Measurements from ENCODE around the gene PKNOX2.

PKNOX2 gene

DNA sequence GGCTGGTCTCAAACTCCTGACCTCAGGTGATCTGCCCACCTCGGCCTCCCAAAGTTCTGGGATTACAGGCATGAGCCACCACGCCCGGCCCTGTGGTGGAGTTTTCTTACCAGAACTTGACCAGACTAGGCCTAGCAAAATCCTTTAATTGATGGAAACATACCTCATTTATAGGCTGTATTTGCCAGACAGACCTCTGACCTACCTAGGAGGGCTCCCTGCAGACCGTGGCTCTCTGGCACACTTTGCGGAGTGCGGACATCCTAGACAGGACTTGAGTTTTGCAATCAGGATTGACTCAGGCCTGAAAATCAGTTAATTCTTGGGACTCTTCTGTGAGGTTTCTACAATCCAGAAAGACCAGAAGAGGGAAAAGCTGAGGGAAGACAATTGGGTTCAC lies 278.4 kb downstream of the PKNOX2 start:
- no peak for DNase-seq (ENCODE audit: low spot score)

DNA sequence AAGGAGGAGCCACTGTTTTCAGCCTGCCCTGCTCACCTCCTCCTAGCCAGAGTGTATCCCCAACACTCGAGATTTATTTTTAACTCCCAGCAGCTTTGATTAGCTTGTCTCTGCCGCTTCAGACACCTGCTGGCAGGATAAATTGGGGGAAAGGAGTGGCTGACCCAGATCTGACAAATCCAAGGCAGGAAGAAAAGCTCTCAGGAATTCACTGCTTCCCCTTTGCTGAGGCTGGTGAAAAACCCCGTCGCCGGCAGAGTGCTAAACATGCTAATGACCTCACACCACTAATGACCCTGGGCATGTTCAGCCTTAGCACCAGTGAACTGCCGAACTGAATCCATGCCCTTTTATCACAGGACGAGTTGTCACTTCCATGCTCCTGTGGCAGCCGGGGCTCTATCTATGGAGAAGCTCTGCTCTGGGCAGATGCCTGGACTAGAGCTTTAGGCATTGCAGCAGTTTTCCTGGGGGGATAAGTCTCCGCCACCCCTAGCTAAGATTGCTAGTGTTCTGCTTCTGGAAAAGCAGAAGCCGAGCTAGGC lies 279.3 kb downstream of the PKNOX2 start:
- DNase-seq (ENCODE audit: low spot score) = no peak

DNA sequence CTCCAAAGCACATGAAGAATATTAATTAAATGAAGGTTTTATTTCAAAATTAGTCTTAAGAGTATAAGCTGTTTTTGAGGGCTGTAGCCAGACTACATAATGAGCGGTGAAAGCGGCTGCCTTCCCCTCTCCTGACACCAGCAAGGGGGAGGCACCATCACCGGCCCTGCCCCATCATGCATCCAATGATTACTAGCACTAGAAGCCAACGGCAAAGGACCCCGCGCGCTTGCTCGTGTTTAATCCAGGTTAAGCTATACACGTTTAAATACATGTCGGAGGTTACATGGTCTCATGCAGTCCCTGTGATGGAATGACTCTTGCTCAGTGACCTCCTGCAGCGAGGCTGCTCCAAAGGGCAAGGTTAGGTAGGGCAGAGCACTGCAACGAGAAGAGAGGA lies 281.2 kb downstream of the PKNOX2 start:
- no peak for DNase-seq (ENCODE audit: low spot score)

DNA sequence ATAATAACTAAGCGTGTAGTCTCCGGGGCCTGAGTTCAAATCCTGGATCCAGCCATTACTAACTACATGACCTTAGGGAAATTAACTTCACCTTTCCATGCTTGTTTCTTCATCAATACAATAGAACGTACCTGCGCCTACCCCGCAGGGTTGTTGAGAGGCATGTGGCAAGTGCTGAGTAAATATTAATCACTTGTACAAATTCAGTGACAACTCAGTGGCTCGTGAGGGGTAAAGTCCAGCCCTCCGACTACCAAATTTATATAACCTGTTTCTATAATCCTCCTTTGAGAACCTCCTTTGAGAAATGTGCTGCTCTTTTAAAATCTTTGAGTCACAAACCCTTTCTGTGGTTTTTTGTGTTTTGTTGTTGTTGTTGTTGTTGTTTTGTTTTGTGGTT lies 281.7 kb downstream of the PKNOX2 start:
- no peak for DNase-seq (ENCODE audit: low spot score)

DNA sequence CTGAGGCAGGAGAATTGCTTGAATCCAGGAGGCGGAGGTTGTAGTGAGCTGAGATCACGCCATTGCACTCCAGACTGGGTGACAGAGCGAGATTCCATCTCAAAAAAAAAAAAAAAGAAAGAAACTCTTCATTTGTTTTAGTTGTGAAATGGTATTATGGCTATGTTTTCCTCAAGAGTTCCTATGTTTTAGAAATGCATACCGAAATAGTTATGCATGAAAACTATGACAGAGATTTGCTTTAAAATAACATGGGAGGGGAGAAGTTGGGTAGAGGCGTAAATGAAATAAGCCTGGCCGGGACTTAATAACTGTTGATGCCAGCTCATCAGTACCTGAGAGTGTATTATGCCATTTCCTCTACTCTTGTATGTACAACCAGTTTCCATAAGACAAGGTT lies 283.2 kb downstream of the PKNOX2 start:
- DNase-seq (ENCODE audit: low spot score) = no peak

DNA sequence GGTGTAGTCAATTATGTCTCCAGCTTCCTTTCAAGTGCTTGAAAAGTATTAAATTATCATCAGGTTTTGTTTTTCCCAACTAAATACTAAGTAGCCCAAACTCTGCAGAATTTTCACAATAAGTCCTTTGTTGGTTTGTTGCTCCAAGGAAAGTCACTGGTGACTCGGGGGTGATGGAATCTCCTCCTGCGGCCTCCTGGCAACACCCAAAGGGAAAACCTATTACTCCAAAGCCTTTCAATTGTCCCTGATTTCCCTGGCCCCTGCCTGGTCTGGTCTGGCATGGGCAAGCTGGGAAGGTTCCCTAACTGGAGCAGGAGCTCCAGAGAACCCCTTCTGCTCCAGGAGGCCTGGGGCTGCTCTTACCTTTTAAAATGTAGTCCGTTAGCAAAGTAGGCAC lies 283.6 kb downstream of the PKNOX2 start:
- DNase-seq (ENCODE audit: low spot score) = no peak

DNA sequence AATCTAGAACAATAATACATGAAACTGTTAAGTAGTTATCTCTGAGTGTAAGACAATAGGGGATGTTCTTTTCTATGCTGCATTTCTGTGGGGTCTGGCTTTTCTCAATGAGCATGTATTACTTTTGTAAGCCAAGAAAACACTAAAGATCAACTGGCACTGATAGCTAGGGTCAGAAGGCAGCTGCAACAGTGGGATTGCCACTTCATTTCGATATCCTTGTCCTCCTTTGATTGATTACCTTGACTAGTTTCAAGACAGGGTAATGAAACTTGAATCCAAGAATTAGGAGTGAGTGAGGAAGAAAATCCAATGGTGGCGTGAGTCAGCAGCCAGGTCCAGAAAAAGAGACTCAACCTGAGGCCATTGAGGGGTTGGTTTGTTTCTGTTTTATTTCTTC lies 285.0 kb downstream of the PKNOX2 start:
- DNase-seq (ENCODE audit: low spot score) = no peak

DNA sequence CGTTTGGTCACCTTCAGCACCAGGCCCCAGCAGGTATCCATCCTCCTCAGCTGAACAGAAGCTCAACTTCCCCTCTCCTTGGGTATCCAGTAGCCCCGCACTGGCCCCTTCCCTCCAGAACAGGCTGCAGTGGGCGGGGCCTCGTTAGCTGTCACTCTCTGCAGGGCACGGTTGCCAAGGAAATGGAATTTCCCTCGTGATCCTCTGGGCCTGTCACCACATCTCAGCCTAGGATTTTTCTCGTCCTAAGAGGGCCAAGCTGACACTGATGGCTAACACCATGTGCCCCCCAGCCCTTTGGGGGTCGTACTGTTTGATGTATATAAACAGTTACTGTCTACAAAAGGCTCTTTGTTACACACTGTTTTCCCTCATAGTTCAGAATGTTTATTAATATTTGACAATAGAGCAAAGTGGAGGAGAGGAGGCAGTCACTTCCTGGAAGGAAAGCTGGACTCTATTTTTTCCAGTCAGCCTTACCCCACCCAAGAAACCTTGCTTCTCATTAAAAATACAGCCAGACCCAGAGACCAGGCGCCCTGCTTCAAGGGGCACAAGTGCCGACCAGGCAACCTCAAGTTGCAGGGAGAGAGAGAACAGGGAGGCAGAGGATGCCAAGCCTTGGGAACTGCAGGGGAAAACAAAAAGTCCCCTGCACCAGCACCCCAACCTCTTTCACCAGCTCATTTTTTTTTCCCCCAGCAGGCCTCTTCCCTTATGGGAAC lies 287.0 kb downstream of the PKNOX2 start:
- DNase-seq (ENCODE audit: low spot score) = no peak

DNA sequence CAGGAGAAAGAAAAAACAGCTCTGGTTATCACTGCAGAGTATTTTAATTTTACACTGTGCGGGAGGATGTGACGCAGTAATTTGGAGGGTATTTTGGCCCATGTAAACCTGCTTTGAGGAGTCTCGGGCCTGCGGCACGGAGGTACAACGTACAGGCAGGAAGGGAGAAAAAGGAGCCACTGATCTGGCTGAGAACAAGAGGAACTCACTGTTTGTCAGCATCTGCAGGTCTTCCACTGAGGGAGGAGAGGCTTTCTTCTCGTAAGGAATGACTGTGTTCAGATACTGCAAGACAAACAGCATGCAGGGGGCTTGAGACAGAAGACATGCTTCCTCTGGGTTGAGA lies 287.5 kb downstream of the PKNOX2 start:
- no peak for DNase-seq (ENCODE audit: low spot score)

DNA sequence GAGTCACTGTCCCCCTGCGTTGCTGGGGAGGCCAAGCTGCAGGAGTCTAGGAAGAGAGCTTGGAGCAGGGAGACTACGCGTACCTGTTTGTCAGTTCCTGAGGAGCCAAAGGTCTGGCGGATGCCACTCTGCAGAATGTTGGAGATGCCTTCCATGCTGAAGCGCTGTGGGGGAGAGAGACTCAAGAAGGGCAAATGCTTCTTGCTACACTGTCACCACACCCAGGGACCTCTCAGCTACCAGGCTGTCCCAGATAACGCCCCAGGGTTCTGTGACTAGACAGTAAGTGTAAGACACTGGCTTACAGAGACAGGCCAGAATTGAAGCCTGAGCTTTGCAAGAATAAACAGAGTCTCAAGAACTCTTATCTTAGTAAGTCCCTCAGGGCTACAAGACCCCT lies 289.5 kb downstream of the PKNOX2 start:
- no peak for DNase-seq (ENCODE audit: low spot score)

DNA sequence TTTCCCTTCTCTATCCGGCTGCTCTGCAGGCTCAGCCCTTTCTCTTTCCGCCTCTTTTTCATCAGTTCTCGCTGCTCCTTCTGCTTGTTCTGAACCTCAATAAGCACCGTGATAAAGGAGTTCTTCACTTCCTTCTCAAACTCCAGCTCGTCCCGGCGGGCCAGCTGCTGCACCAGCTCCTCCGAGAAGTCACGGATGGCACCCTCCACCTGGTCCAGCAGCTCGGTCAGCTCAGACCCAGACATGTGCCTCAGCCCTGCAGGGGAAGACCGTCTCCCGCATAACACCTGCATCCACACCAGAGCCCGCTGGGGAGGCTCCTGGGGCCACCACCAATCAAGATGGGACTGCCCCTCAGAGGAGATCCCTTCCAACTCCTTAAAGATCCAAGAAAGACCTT lies 291.3 kb downstream of the PKNOX2 start:
- no peak for DNase-seq (ENCODE audit: low spot score)

DNA sequence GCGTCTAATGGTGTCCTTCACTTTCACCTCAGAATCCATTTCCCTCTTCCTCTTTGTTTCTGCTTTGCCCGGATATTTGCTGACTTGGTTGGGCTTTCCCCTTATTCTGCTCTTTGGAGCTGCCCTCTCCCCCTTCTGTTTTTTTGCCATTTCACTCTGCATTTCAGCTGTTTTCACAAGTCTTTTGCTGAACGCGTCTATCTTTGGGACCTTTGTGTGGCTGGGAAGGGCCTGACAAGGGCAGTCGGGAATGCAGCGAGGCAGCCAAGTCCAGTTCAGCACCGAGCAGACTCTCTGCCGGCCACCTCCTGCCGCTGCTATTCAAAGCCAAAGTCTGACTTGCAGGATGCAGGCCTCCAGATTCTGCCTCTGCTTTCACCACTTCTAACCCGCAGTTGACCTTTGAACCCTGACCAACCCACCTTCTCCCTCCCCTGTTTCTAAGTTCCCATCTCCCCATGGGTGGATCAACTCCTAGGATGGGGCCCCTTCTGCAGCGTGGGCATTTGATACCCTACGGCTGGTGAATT lies 293.3 kb downstream of the PKNOX2 start:
- no peak for DNase-seq (ENCODE audit: low spot score)

DNA sequence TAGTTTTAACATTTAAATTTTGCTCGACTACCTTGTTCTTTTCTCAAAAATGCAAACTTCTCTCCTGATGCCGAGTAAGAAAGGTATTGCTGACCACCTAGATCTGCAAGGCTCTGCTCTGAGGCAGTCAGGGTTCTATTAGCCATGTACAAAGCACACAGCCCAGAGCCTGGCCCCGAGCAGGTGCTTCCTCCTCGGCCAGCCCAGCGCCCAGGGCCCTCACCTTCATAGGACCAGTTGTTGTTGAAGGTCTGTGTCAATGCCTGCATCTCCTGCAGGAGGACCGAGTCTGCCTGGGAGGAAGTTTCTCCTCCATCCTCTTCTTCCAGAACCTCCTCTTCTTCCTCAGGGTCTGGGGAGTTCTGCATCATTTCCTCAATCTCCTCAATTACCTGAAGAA lies 295.7 kb downstream of the PKNOX2 start:
- DNase-seq (ENCODE audit: low spot score) = no peak

DNA sequence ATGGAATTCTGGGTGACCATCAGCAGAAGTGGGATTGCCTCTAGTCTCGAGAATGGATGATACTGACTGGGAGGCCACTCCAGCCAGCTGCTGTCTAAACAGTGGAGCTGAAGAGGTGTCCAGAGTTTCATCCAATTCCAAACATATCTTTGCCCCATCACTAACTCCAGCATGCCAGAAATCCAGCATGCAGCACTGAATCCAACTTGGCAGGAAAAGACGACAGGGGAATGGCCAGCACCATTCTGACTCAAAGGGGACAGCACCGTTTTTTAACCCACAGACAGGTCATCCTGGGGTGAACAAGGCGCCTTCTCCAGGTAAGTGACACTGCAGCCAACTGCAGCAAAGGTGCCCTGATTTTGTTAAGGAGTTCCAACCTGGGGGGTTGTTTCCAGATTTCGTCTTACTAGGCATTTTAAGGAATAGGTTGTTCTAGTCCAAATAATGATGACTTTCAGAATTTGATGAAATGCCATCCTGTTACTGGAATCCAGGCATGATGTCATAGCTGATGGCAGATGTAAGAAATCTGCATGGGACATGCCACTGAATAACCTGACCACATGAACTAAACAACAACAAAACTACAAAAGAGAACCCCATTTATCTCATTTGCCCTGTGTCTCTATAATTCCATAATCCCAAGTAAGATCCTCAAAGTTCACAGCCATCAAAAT lies 299.2 kb downstream of the PKNOX2 start:
- no peak for DNase-seq (ENCODE audit: low spot score)

DNA sequence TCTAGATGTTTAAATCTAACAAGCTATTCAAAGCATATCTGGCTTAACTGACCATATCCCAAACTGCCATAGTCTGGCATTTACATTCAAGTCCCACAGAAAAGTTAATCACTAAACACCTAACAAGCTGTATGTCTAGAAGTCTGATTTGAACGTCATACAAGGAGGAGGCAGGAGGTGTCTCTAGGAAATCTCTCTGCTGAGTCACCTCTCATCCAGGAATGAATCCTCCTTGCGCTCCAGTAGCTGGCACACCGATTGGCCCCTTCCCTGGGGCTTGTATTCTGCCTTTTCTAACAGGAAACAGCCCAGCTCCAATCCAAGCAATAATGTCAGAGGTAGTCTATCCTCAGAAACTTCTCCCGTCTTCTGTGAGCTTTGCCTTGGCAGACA lies 299.7 kb downstream of the PKNOX2 start:
- DNase-seq (ENCODE audit: low spot score) = no peak

DNA sequence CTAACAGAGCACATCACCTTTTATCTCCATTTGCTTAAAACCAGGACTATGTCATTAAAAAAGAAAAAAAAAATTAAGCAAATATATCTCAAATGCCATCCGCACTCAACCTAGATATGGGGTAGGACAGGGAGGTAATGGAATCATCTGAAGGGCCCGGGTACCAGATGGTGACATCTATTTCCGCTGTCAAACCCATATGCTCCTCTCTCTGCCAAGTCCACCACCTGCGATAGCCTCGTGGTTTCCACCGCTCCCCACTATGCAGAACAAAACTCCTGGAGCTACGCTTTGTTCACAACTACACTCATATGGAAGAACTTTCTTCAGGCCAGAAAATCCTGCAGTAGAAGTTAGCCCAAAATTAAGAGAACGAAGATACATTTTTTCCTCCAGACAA lies 300.1 kb downstream of the PKNOX2 start:
- DNase-seq (ENCODE audit: low spot score) = no peak

DNA sequence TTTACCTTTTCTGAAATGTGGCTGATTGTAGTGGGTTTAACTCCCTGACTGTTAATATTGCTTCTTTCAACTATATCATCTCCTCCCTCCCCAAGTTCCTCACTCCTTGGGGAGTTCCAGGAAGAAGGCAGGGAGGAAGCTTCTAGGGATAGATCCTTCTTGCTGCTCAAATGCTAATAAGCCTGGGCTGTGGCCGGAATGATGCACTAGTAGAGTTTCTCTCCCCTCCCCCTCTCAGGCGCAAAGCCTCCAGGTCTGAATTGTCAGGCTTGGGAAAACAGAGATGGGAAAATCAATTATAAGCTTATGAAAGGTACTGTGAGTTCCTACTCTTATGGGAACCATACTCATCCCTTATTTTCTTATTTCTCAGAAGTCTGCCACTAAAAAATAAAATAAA lies 300.7 kb downstream of the PKNOX2 start:
- no peak for DNase-seq (ENCODE audit: low spot score)

DNA sequence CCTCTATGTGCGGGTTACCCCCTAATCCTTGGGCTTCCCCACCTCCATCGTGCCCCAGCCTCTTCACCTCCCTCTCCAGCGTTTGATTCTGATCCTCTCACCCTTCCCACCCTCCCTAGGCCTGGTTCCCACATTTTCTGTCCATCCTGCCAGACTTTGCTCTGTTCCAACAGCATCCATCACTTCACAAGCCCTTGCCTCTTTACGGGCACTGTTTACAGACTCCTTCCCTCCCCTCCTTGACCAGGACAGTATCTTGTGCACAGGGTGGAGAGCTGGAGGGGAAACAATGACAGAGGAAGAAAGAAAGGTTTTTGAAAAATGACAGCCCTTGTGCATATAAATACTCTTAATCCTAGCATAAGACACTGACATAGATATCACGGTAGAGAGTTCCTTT lies 301.1 kb downstream of the PKNOX2 start:
- no peak for DNase-seq (ENCODE audit: low spot score)

DNA sequence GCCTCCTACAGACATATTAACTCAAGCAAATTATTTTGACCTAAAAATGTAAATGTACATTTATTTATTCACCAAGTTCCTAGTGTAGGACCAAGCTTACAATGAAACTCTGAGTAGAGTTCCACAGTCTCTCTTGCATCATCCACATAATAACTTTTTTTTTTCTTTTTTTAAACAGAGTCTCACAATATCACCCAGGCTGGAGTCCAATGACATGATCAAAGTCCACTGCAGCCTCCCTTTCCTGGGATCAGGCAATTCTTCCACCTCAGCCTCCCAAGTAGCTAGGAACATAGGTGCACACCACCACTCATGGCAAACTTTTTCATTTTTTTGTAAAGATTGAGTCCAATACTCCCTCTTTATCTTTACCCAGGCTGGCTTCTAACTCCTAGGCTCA lies 303.5 kb downstream of the PKNOX2 start:
- no peak for DNase-seq (ENCODE audit: low spot score)

DNA sequence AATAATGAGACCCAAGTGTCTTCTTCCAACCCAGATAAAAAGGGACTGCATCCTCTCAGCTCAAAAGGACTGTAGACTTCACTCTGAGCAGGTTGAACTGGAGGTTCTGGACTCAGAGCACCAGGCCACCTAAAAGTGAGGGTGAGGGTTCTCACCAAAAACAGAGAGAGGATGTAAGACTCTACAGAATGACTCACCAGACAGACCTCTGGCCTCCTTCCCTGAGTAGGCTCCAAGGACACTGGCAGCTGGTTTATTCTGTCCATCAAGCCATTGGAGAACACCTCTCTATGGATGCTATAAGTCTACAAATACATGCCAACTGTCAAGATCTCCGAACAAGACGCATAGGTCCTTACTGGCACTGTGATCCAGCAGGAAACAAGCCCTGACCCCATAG lies 304.3 kb downstream of the PKNOX2 start:
- no peak for DNase-seq (ENCODE audit: low spot score)

DNA sequence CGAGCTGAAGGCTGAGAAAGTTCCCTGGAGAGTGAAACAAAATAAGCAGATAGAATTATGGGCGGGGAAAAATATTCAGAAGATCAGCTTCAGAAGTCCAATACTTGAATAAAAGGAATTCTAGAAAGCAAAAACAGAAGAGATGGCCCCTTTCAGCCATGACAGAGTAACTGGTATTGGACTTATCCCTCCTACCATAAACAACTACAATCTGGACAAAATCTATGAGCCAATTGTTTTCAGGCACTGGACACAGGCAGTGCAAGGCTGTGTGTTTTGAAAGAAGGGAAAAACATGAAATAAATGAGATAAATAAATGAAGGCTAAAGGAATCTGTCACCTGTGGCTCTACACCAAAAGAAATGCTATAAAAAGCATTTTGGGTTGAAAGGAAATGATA lies 305.8 kb downstream of the PKNOX2 start:
- no peak for DNase-seq (ENCODE audit: low spot score)

DNA sequence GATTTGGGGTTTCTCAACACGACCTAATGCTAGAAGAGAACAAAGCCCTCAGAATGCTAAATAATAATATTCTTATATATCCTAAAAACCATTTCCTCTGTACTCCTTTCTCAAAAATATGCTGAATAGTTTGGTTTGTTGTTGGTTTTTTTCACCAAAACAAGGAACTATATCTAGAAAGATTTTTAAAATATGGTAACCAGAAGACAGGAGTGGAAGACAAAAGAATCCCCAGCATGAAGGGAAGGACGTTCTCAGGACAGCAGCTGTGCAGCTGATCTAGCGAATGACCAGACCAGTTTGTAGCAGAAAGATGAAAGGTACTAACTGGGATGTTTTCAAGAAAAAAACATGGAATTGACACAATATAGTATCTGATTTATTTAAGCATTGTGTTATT lies 312.2 kb downstream of the PKNOX2 start:
- DNase-seq (ENCODE audit: low spot score) = no peak

DNA sequence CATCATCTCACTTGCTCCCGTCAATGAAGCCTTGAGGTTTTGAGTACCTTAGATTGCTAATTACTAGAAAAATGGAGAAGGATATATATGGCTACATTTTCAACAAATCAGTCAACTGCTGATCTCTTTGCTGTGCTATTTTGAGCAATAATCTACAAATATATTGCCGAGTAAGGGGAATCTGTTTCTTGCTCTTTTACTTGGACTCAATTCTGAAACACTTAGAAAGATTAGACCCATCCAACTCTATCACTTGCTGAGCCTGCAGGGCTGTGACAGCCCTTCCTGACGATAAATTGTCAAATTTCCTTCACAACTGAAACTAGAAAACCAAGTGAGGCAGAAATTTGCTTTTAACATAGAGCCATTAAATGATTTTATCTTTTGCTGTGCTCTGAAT lies 314.6 kb downstream of the PKNOX2 start:
- no peak for DNase-seq (ENCODE audit: low spot score)

DNA sequence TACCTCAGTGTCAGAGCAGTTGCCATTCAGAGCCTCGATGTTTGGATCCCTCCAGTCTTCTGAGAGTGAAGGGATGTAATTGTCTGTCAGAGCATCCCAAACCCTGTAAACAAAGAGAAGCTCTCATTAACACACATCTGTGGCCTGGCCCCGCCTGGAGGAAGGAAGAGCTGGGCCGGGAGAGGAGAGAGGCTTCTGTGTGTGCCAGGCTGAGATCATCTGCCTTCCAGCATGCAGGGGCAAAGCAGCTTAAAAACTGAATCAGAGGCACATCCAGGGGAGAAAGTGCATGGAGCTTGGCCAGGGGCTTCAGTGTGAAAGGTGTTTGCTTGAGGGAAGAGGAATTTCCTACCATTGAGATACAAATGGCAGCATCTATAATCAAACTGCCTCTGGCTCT lies 317.0 kb downstream of the PKNOX2 start:
- DNase-seq (ENCODE audit: low spot score) = no peak

All from hematopoietic multipotent progenitor cell treated with erythropoietin and hydrocortisone succinate and interleukin-3 and kit ligand, for 15 days (in vitro differentiated cells).